SK-N-SH (cell line): ENCODE measurements around the gene NANOS2. TPM values are rescaled to one million over a fixed set of nuclear protein-coding genes. Genes with fewer than 3 reads are reported as not detected.

Experiments
- CTCF ChIA-PET: fragments of 300-600, 350-600 bp; formaldehyde crosslinking; extraction: SDS; loops from one replicate; lab custom pipeline; 2021; lab: Yijun Ruan, JAX
- POLR2A ChIA-PET: fragments of 350-600 bp; sonication (Branson Sonifier 250); formaldehyde crosslinking; extraction: SDS; loops from one replicate; lab custom pipeline; 2020; ENCODE audit warnings: antibody characterized with exemption, inconsistent platforms; lab: Yijun Ruan, JAX
- DNase-seq: peaks from one replicate; pipeline ENCODE4 v3.0.0; 2012
- H2AFZ ChIP-seq: fragments of 200-600 bp; sonication (generic); 2 replicates; pipeline ENCODE4 v1.8.1; 2016; ENCODE audit warnings: antibody characterized with exemption, mild to moderate bottlenecking, low read depth
- H3F3A ChIP-seq: fragments of 200-600 bp; sonication (generic); replicated peaks from 2 replicates; pipeline ENCODE3; 2016; ENCODE audit warnings: antibody characterized with exemption, mild to moderate bottlenecking; ENCODE audit not compliant: insufficient read depth
- H3K27ac ChIP-seq, 2 experiments: fragments of 200-500 bp in 1 of 2; fragments of 200-600 bp in 1 of 2; sonication (Bioruptor generic) in 1 of 2; sonication (generic), shearing (Covaris generic) in 1 of 2; 2 replicates each; pipeline versions ENCODE4 v1.5.1 to v1.6.1; 2014 to 2016; ENCODE audit warnings: low read depth in 2 of 2, inconsistent platforms in 1 of 2, low read length in 1 of 2, mild to moderate bottlenecking in 1 of 2, mixed read lengths in 1 of 2
- H3K27me3 ChIP-seq: fragments of 200-600 bp; sonication (generic), shearing (Covaris generic); 2 replicates; pipeline ENCODE4 v1.6.1; 2016; ENCODE audit warnings: mixed run types; ENCODE audit not compliant: insufficient read depth
- H3K36me3 ChIP-seq, 2 experiments: fragments of 200-500 bp in 1 of 2; fragments of 200-600 bp in 1 of 2; sonication (Bioruptor generic) in 1 of 2; sonication (generic) in 1 of 2; replicated peaks in 1 of 2; 2 replicates each; pipeline versions ENCODE3 to v1.5.1; 2014 to 2016; ENCODE audit warnings: low read length in 1 of 2, mild to moderate bottlenecking in 1 of 2; ENCODE audit not compliant: insufficient read depth in 2 of 2, control insufficient read depth in 1 of 2
- H3K4me1 ChIP-seq, 2 experiments: fragments of 200-500 bp in 1 of 2; fragments of 200-600 bp in 1 of 2; sonication (Bioruptor generic) in 1 of 2; sonication (generic), shearing (Covaris generic) in 1 of 2; 2 replicates each; pipeline versions ENCODE4 v1.5.1 to v1.6.1; 2014 to 2016; ENCODE audit warnings: low read depth in 1 of 2, low read length in 1 of 2, mixed run types in 1 of 2; ENCODE audit not compliant: insufficient read depth in 2 of 2, control insufficient read depth in 1 of 2
- H3K4me2 ChIP-seq: fragments of 200-600 bp; sonication (generic), shearing (Covaris generic); 2 replicates; pipeline ENCODE4 v1.6.1; 2017; ENCODE audit warnings: mixed run types
- H3K4me3 ChIP-seq, 2 experiments: fragments of 200-500 bp in 1 of 2; fragments of 200-600 bp in 1 of 2; sonication (Bioruptor generic) in 1 of 2; sonication (generic), shearing (Covaris generic) in 1 of 2; 2 replicates each; pipeline versions ENCODE4 v1.5.1 to v1.8.1; 2014 to 2016; ENCODE audit warnings: low read depth in 2 of 2, inconsistent platforms in 1 of 2, low read length in 1 of 2, mild to moderate bottlenecking in 1 of 2, mixed read lengths in 1 of 2, moderate library complexity in 1 of 2
- H3K79me2 ChIP-seq: fragments of 200-600 bp; sonication (generic); 2 replicates; pipeline ENCODE4 v1.8.1; 2017; ENCODE audit warnings: mild to moderate bottlenecking; ENCODE audit not compliant: insufficient read depth
- H3K9ac ChIP-seq: fragments of 200-600 bp; sonication (generic); 2 replicates; pipeline ENCODE4 v1.6.1; 2017; ENCODE audit warnings: mixed run types
- H3K9me2 ChIP-seq: fragments of 200-600 bp; sonication (generic); 2 replicates; pipeline ENCODE4 v1.6.1; 2017; ENCODE audit warnings: mixed run types
- H3K9me3 ChIP-seq: fragments of 200-600 bp; sonication (generic); 2 replicates; pipeline ENCODE4 v1.6.1; 2017; ENCODE audit warnings: mixed run types, mild to moderate bottlenecking, moderate library complexity
- H4K20me1 ChIP-seq: fragments of 200-600 bp; sonication (generic); 2 replicates; pipeline ENCODE4 v1.6.1; 2017; ENCODE audit warnings: mild to moderate bottlenecking, mixed run types; ENCODE audit not compliant: insufficient read depth
- ELF1 ChIP-seq: IDR thresholded peaks from 2 replicates; pipeline ENCODE4 v1.4.0; 2012
- EP300 ChIP-seq, 2 experiments: IDR thresholded peaks; 2 replicates each; pipeline versions ENCODE4 v1.4.0 to v1.6.1; 2012; ENCODE audit warnings: borderline replicate concordance in 1 of 2, low read depth in 1 of 2, low read length in 1 of 2
- GATA2 ChIP-seq: sonication (generic); formaldehyde crosslinking; IDR thresholded peaks from 2 replicates; pipeline ENCODE4 v1.5.0; 2020; ENCODE audit warnings: mild to moderate bottlenecking, missing genetic modification reagents
- JUND ChIP-seq: IDR thresholded peaks from 2 replicates; pipeline ENCODE4 v1.4.0; 2012
- MAX ChIP-seq: IDR thresholded peaks from 2 replicates; pipeline ENCODE4 v1.4.0; 2012; ENCODE audit warnings: low read depth
- MEF2A ChIP-seq: IDR thresholded peaks from 2 replicates; pipeline ENCODE4 v1.4.0; 2012; ENCODE audit warnings: low read depth, borderline replicate concordance
- MXI1 ChIP-seq: IDR thresholded peaks from 2 replicates; pipeline ENCODE4 v1.6.1; 2012; ENCODE audit warnings: mild to moderate bottlenecking, low read depth, low read length, improper control_type of control experiment
- NRF1 ChIP-seq: IDR thresholded peaks from 2 replicates; pipeline ENCODE4 v1.6.1; 2012; ENCODE audit warnings: low read depth, mild to moderate bottlenecking, low read length
- POLR2AphosphoS5 ChIP-seq: IDR thresholded peaks from 2 replicates; pipeline ENCODE4 v1.6.1; 2012; ENCODE audit warnings: low read depth, low read length
- RCOR1 ChIP-seq: fragments of 150-350 bp; IDR thresholded peaks from 2 replicates; pipeline ENCODE4 v1.6.1; 2017; ENCODE audit warnings: antibody characterized with exemption, low read length
- REST ChIP-seq: IDR thresholded peaks from 2 replicates; pipeline ENCODE4 v1.6.1; 2012; ENCODE audit warnings: mild to moderate bottlenecking, low read depth, low read length, moderate library complexity
- RFX5 ChIP-seq: IDR thresholded peaks from 2 replicates; pipeline ENCODE4 v1.6.1; 2012; ENCODE audit warnings: mild to moderate bottlenecking, improper control_type of control experiment, low read length
- RXRA ChIP-seq: IDR thresholded peaks from 2 replicates; pipeline ENCODE4 v1.4.0; 2012; ENCODE audit warnings: low read depth, mild to moderate bottlenecking, borderline replicate concordance
- SIN3A ChIP-seq: IDR thresholded peaks from 2 replicates; pipeline ENCODE4 v1.6.1; 2012; ENCODE audit warnings: low read depth, mild to moderate bottlenecking, low read length, moderate library complexity, borderline replicate concordance
- SMC3 ChIP-seq: IDR thresholded peaks from 2 replicates; pipeline ENCODE4 v1.6.1; 2012; ENCODE audit warnings: low read depth, low read length, improper control_type of control experiment
- TCF12 ChIP-seq: IDR thresholded peaks from 2 replicates; pipeline ENCODE4 v1.4.0; 2012
- TEAD4 ChIP-seq: IDR thresholded peaks from 2 replicates; pipeline ENCODE4 v1.4.0; 2012; ENCODE audit warnings: mild to moderate bottlenecking, borderline replicate concordance; ENCODE audit not compliant: insufficient read depth
- USF2 ChIP-seq: fragments of 150-350 bp; IDR thresholded peaks from 2 replicates; pipeline ENCODE4 v1.6.1; 2017; ENCODE audit warnings: antibody characterized with exemption, low read length, low read depth, borderline replicate concordance
- YY1 ChIP-seq: IDR thresholded peaks from 2 replicates; pipeline ENCODE4 v1.4.0; 2012; ENCODE audit warnings: low read depth, mild to moderate bottlenecking
- ZBTB33 ChIP-seq: IDR thresholded peaks from 2 replicates; pipeline ENCODE4 v1.4.0; 2012; ENCODE audit warnings: low read depth, borderline replicate concordance
- WGBS: methylation state at CpG from one replicate; pipeline ENCODE4 v1.1.6; 2017; ENCODE audit warnings: low lambda C conversion rate; 5-methylcytosine and 5-hydroxymethylcytosine counted together
- polyA plus RNA-seq, 3 experiments: library from polyadenylated mRNA; depleted of rRNA; stranded (reverse); fragments of >200 nt; gene quantifications; 2 replicates each; pipeline ENCODE4 v1.2.3, GENCODE V29; 2012
- TF ChIP-seq, protein P1 (sequence below): fragments of 150-350 bp; IDR thresholded peaks from 2 replicates; pipeline ENCODE4 v1.6.1; 2016; ENCODE audit warnings: mild to moderate bottlenecking, low read depth, low read length

NANOS2 gene
- polyA plus RNA-seq, 1 of the 3 experiments (the other 2 are of a cell fraction), result not detected

- no peaks in the 10 kb centered on the region for H3K27me3 ChIP-seq
- H3K27ac ChIP-seq, result peak overlapping the region; percentile 80 to 91
- peaks cover 13% of the 10 kb centered on the region for H3F3A ChIP-seq
- peak overlapping the region; percentile 60 to 82 for H3K4me3 ChIP-seq
- no peaks in the 10 kb centered on the region for H3K9me2 ChIP-seq
- H3K4me1 ChIP-seq, result peaks cover 0 to 8% of the 10 kb centered on the region in 2 experiments; a peak in 1 of 4 replicates
- peaks cover 3 to 17% of the 10 kb centered on the region in 2 experiments for H3K36me3 ChIP-seq
- TF ChIP-seq SMC3 (no peak), RCOR1 (no peak), RFX5 (no peak), GATA2 (CRISPR knock-in tag) (no peak), MAX (no peak), POLR2AphosphoS5 (peak; percentile 84), ELF1 (peak; percentile 44; the same call in 1 of the 2 replicates), JUND (no peak), SIN3A (0 out of 2 replicates have a peak, but pooled peaks have one; percentile 23), MXI1 (peak; percentile 90), EP300 (IDR thresholded peaks at IDR 0.05; ENCODE audit: borderline replicate concordance in 1 of 2, low read depth in 1 of 2, low read length in 1 of 2) (no peak), NRF1 (peak; percentile 99), ZBTB33 (no peak), YY1 (no peak), TCF12 (no peak), TEAD4 (no peak), REST (no peak), USF2 (no peak), MEF2A (no peak), RXRA (no peak)
- TF ChIP-seq, protein P1, sequence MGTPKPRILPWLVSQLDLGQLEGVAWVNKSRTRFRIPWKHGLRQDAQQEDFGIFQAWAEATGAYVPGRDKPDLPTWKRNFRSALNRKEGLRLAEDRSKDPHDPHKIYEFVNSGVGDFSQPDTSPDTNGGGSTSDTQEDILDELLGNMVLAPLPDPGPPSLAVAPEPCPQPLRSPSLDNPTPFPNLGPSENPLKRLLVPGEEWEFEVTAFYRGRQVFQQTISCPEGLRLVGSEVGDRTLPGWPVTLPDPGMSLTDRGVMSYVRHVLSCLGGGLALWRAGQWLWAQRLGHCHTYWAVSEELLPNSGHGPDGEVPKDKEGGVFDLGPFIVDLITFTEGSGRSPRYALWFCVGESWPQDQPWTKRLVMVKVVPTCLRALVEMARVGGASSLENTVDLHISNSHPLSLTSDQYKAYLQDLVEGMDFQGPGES, result no peak
- TF ChIP-seq, all 33 proteins: peak for 5
- no peaks in the 10 kb centered on the region for H4K20me1 ChIP-seq
- ChIA-PET POLR2A (interaction anchor here (0.6 to 3.2 kb wide), 7 partner anchors 11 to 92 kb away, joined by 3 to 19 read pairs (median 4); partner anchors contain the start of genes CCDC61 and IRF2BP1), CTCF (interaction anchor here (0.9 to 3.7 kb wide), 15 partner anchors 10 to 126 kb away, joined by 3 to 15 read pairs (median 3); partner anchors contain the start of genes FOXA3, IRF2BP1, NANOS2 and SYMPK)
- H3K4me2 ChIP-seq, result peak overlapping the region; percentile 85
- peak overlapping the region; percentile 49; the same call in 1 of the 2 replicates for H3K9ac ChIP-seq
- H2AFZ ChIP-seq, result peak overlapping the region; percentile 84; the same call in 1 of the 2 replicates
- peak; percentile 100 for DNase-seq
- peaks cover 5% of the 10 kb centered on the region; the same call in 1 of the 2 replicates for H3K79me2 ChIP-seq
- 10% methylated on average over 23 of the region's 73 CpGs for WGBS
- H3K9me3 ChIP-seq, result no peaks in the 10 kb centered on the region
These were observed 11.6 kb downstream of the NANOS2 start for GRCh38 chr19:45902651-45903625.
